Stimulated activated CD8-positive, alpha-beta memory T cell treated with anti-CD3 and anti-CD28 coated beads, Interleukin-2, amount 100 ng/mL, for 1 hour (primary cell): ENCODE data around the gene LDLR.
"Not testable (repeated sequence)": the region's sequence is repeated elsewhere in the genome, so short reads cannot be mapped to it uniquely, and the experiment has no call there.

Experiments
- DNase-seq, 2 donors: peaks; one replicate each; pipeline ENCODE4 v3.0.0-alpha.2; 2020; ENCODE audit warnings: low read depth in 2 of 2

LDLR gene

DNA sequence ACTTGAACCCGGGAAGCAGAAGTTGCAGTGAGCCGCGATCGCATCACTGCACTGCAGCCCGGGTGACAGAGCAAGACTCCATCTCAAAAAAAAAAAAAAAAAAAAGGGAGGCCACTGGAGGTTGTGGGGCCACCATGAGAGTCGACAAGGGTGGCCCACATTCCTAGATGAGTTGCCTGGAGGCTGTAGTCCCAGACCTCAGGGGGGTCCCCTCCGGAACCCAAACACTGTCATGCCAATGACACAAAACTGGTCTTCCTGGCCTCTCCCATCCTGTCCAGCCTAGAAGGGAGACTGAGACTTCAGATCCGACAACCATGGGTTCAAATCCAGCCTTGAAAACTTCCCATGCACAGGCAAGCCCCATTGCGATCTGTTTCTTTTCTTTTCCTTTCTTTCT, 51.6 kb downstream of the LDLR start:
- no peak for DNase-seq

DNA sequence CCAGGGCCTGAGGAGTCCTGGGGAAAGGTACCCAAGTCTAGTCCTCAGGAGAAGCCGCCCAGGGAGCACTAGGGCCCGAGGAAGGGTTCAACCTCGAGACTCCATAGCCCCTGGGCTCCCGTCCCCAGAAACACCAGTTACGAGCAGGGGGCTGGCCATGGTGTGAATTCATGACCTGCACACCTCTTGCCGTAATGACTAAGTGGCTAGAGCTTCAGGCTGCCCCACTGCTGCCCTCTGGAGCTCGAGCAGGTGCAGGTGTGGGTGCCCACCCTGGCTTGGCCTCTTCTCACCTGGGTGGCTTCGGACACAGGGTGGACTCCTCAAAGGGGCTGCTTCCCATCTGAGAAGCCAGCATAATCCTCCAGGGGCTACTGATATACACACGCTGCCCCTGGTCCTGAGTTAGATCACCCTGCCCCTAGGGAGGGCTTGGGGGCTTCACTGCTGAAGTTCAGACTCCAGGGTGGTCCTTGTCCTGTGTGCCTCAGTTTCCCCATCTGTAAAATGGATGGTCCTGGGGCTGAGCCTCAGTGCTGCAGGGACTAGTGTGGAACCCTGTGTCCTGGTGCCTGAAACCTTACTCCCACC, 52.8 kb downstream of the LDLR start:
- DNase-seq = no peak

DNA sequence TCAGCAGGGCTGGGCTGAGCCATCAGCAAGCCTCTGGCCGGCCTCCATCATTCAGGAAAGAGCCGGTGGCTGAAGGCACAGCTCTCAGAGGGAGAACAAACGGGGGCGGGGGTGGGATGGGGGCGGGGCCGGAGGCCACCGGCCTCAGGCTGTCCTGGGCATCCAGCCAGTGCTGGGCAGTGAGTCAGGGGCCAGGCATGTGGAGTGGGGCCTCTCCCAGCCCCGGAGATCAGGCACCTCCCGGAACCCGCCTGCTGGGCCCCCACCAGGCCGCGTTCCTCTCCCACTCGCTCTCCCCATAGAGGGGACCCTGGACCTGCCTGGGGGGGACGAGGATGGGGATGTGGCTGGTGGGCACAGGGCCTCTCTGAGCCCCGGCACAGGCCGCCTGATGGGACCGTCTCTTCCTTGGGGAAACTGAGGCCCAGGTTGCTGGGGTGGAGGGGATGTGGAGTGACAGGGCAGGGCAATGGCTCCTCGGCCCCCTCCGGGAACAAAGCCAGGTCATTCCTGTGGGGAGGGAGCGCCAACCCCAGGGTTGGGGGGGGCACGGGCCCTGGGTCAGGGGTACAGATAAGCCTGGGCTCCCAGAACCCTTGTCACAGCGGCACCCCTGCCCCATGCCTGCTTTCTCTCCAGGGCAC, 53.4 kb downstream of the LDLR start:
- DNase-seq = no peak

DNA sequence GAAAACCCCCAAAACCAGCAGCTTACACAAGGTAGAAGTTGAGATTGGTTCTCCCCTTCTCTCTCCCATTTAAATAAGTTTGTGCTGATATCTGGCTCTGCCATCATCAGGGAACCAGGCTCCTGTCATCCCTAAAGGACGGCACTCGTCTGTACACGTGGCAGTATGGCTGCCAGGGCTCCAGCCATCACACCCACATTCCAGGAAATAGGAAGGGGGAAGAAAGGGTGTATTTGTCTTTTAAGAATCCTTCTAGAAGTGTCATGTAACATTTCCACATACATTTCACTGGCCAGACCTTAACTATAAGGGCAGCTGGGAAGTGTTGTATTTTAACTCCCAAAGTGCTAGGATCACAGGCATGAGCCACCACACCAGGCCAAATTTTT, 56.3 kb downstream of the LDLR start:
- DNase-seq = no peak

DNA sequence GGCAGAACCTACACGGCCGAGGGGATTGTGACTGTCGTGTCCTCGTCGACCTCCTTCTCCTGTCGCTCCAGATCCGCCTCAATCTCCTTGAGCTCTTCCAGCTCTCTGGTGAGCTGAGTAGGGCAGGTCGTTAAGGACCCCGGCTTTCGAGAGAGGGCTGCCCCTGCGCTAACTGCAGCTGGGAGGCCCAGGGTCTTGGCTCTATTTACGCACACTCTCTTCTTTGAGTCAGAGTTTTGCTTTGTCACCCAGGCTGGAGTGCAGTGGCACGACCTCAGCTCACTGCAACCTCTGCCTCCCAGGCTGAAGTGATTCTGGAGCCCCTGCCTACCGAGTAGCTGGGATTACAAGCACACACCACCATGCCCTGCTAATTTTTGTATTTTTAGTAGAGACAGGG, 58.7 kb downstream of the LDLR start:
- DNase-seq = no peak

DNA sequence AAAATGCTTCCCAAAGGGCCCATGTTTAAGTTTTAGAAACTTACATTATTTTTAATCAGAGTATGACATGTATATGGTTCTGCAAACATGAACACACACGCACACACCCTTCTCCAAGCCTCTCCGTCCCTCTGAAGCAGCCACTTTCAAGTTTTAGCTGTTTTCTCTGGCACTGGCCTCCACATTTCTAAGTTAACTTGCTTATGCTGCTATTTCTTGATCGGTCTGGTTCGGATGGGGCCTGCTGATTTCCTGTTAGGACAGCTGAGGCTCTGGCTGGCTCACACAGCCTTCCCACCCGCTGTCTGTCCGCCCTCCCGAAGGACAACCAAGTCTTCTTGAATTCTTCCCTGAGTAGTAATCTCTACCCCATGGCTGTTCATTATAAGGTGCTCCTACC, 61.9 kb downstream of the LDLR start:
- DNase-seq = no peak

DNA sequence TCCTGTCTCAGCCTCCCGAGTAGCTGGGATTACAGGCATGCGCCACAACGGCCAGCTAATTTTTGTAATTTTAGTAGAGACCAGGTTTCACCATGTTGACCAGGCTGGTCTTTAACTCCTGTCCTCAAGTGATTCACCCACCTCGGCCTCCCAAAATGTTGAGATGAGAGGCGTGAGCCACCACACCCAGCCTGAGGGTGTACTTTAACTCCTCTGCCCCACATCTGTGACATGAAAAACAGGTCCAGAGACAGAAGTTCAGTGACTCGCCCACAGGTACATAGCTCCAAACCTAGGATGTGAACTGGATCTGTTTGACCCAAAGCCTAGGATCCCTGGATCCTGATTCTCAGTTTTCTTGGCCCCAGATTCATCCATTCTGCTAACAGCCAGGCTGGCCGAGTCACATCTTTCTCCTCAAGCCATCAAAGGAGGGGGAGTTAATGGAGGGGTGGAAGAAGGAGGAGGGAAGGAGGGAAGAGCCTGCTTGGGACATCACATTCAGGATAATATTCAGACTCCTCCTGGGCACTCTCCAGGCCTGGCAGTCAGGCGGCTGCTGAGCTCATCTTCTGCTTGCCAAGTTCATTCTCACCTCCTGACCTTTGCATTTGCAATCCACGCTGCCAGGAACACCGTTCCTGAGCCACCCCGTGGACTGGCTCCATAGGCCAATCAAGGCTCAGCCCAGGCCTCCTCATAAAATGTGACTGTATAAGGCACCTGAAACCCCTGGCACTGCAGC, 63.2 kb downstream of the LDLR start:
- no peak for DNase-seq

DNA sequence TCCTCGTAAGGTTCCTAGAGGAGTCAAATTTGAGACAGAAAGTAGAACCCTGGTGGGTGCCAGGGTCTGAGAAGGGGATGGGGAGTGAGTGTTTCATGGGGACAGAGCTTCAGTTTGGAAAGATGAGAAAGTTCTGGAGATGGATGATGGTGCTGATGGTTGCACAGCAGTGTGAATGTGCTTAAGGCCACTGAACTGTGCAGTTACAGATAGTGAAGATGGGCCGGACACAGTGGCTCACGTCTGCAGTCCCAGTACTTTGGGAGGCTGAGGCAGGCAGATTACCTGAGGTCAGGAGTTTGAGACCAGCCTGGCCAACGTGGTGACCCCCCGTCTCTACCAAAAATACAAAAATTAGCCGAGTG, 65.4 kb downstream of the LDLR start:
- no peak for DNase-seq

DNA sequence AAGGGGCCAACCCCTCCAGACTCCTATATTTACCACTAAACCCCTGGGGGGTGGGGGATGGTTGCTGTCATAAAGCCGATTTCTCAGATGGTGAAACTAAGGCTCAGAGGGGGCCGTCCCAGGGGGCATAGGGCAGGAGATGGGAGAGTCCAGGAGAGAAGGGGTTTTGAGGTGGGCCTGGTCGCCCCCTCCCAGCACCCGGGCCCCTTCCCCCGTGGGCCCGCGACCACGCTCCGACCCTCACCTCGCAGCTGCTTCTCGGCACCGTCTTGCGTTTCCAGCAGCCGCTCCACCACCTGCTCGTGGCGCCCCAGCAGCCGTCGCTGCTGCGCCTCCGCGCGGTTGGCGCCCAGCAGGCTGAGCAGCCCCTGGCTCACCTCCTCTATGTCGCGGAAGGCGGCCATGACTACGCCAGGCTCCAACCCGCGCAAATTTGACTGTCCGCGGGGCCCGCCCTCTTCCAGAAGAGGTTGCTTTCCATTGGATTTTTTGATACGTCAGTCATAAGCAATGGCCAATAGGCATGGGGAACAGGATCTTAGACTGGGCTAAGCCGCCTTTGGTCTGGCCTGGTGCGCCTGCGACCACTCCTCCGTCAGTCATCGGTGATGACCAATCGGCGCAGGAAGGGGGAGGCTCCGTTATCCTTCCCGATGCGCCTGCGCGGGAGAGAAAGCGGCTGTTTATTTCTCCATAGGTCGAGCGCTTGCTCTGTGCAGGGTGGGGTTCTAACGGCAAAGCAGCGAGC, 66.3 kb downstream of the LDLR start, which contains the start of gene SPC24:
Gene SPC24 (minus strand): TSS at position 410 of the 748 bp plus-strand sequence. CDS start 6 bp downstream, at position 404.
- peak; percentile 76 to 78 for DNase-seq

DNA sequence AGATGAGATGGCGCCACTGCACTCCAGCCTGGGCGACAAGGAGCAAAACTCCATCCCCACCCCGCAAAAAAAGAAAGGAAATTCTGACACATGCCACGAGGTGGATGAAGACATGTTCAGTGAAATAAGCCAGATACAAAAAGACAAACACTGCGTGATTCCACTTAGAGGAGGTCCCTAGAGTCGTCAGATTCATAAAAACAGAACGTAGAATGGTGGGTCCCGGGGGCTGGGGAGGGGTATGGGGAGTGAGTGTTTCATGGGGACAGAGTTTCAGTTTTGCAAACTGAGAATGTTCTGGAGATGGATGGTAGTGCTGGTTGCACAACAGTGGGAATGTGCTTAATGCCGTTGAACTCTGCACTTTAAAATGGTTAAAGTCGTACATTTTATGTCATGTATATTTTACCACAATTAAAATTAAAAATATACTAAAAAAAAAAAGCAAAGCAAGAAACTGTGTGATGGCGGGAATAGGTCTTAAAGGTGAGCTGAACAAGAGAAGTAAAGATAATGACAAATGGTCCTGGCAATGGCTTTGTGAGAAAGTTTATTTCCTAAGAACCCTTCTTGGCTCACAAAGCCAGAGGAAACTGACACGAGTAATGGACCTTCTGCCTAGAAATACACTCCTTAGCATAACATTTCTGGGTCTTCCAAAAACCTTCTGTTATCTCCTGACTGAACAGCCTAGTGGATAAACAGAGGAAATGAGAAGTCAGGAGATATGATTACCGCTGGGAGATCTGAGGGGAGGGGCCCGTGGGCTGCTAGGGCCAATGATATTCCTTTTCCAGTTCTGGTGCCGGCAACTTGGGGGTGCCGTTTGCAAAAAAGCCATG, 70.6 kb downstream of the LDLR start:
- no peak for DNase-seq

DNA sequence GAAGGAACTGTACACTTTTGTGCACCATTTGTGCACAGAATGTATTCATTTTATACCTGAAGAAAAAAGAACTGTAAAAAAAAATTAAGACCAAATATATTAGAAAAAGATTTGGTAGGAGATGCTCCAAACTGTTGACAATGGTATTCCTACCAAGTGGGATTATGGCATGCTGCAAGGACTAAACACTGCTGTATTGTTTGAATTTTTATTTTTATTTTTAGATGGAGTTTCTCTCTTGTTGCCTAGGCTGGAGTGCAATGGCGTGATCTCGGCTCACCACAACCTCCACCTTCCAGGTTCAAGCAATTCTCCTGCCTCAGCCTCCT, 71.1 kb downstream of the LDLR start:
- not testable (repeated sequence) for DNase-seq

DNA sequence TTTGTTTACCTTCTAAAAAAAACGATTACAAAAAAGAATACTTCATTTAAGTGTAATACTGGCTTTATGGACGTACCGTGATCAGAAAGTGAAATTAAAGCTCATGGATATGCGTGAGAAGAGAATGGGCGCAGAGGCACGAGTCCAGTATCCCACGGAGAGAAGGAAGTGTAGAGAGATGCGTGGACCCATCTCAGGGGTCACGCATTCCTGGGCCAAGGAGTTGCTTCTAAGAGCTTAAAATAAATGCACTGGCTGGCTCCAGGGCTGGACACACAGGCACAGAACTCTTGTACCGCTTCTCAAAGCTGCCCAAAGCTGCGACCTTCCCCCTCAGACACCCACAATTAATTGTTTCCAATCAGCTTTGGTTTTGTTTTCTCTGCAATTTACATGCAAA, 75.0 kb downstream of the LDLR start:
- DNase-seq = no peak

DNA sequence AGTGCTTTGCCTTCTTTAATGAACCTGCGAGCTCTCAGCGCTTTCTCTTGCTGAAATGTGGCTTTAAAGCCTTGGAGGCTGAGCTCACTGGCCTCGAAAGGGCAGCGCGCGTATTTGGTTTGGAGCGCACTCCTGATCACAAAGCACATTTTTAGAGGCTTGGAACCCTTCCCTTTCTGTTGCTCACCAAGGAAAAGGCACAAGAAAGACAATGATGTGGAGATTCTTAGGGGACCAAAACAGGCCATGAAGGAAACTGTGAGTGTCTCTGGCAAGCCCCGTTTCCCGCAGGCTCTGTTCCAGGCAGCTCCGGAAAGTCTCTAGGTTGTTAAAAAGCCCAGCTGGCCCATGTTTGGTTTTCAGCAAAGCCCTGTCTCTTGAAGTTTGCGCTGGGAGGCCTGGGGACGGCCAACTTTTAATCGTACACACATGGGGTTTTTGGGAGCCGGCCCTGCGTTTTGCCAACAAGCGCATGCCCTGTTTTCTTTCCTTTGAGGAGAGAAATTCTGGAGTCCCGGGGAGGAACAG, 75.7 kb downstream of the LDLR start:
- no peak for DNase-seq

DNA sequence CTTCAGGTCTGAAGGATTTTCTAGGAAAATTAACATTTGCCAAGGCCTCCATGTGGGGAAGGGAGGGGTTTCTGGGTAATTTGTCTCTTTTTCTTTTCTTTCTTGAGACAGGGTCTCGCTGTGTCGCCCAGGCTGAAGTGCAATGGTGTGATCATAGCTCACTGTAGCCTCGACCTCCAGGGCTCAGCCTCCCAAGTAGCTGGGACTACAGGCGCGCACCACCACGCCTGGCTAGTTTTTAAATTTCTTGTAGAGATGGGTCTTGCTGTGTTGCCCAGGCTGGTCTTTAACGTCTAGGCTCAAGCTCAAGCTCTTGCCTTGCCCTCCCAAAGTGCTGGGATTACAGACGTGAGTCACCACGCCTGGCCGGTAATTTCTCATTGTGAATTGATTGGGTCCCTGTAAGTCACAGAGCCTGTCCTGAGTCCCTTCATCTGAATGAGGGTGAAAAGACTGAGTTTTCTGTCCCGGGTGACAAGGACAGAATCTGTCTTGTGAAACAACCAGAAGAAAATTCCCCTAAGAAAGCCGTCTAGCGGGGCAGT, 76.3 kb downstream of the LDLR start:
- DNase-seq = no peak

DNA sequence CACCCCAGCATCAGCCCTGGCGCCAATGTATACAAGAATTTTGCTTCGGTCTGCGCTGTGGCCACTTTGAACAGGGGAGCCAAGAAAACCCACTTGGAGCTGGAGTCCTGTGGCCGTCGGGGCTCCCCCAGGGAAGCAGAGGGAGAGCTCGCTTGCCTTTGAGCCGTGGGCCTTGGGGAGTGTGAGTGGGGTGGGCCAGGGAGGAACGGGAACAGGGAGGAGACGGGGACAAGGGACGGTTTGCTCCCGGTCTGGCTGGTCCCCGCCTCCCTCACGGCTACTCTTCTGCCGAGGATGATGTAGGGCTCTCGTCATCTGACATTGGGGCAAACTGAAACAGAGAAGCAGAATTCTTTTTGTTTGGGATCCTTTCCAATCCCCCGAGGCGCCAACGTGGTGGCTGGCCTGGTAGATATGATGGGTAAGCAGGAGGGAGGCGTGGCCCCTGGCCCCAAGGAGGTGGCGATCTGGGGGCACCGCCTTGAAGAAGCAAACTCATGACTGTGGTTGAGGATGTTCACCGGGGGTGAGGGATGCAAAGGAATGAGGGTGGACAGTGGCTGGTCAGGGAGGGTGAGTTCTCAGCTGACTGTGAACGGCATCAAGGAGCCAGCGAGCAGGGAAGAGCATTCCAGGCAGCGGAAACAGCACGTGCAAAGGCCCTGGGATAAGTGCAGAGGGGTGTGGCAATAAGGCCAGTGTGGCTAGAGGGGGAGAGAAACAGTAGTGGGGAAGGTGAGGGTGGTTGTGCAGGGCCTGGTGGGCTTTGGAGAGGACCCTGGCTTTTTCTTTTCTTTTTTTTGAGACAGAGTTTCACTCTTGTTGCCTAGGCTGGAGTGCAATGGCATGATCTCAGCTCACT, 77.2 kb downstream of the LDLR start:
- no peak for DNase-seq

DNA sequence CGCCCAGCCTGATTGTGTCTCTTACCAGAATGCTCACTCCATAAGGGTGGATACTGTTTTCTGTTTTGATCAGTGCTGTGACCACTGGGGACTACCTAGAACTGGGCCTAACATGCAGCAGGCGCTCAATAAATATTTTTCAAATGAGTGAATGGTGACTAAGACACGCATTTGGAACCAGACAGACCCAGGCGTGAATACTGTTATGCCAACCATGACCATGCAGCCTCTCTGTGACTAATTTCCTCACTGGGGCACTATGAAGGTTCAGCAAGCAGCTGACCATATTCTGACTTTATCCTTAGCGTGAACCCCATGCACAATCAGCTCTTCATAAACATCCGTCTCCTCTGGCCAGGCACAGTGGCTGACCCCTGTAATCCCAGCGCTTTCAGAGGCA, 79.3 kb downstream of the LDLR start:
- DNase-seq = no peak

DNA sequence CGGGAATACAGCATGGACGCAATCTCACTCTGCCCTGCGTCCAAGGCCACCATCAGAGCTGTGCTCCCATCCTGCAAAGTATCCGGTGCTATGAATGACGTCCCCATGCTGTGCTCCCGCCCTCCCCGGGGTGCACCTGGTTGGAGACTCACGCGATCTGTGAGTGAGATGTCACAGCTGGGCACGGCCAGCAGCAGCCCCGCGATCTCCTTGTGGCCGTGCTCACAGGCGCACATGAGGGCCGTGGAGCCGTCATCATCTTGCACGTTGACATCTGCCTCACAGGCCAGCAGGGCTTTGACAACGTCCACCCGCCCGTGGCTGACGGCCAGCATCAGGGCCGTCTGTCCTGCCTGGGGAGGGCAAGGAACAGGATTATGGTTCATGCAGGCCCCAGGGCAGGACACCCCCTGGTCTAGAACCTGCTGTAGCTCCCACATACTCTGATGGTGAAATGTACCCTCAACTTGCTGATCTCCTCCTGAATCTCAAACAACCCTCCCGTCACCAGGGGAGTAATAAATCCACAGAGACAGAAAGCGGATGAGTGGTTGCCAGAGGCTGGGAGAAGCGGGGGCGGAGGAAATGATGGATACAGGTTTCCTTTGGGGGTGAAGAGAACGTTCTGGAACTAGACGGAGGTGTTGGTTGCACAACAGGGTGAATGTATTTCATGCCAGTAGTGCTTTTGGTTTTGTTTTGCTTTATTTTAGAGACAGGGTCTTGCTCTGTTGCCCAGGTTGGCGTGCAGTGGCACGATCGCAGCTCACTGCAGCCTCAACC, 80.8 kb downstream of the LDLR start:
- no peak for DNase-seq

DNA sequence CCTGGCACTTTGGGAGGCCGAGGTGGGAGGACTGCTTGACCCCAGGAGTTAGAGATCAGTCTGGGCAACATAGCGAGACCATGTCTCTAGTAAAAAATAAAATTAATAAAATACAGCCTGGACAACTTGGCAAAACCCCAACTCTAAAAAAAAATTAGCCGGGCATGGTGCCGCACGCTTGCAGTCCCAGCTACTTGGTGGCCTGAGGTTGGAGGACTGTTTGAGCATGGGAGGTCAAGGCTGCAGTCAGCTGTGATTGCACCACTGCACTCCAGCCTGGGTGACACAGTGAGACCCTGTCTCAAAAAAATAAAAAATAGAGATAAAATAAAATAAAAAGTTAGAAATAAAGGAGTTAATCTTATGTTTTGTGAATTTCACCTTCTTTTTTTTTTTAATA, 81.9 kb downstream of the LDLR start:
- DNase-seq = no peak

DNA sequence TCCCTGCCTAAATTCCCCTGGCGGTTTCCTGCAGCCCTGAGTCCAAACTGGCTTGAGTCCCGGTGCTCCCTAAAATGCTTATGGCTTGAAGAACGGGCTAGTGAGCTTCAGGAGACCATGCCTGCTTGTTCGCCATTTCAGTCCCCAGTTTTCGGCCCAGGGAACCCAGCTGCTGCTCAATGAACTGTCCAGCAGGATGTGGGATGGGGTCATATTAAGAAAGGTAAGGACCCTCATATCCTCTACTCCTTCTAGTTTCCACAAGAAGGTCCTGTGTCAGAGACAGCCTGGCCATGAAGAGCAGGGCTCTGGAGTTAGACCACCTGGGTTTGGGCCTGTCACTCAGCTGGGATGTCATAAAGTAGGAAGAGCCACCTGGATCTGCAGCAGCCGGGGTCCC, 83.3 kb downstream of the LDLR start:
- DNase-seq = no peak
